Skeletal muscle satellite cell (primary cell): Measurements from ENCODE around the gene HAPLN1. TPM values are rescaled to one million over a fixed set of nuclear protein-coding genes. Genes with fewer than 3 reads are reported as not detected.

Experiments used
- H3K27me3 ChIP-seq: 2 replicates; pipeline ENCODE4 v1.7.0; 2013; ENCODE audit warnings: low read length; ENCODE audit not compliant: control insufficient read depth, insufficient read depth
- H3K36me3 ChIP-seq: 2 replicates; pipeline ENCODE4 v1.7.0; 2013; ENCODE audit warnings: mild to moderate bottlenecking, control low read depth, low read length; ENCODE audit not compliant: insufficient read depth
- H3K4me1 ChIP-seq: 2 replicates; pipeline ENCODE4 v1.7.0; 2013; ENCODE audit warnings: low read length; ENCODE audit not compliant: control insufficient read depth, insufficient read depth
- H3K4me2 ChIP-seq: 2 replicates; pipeline ENCODE4 v1.7.0; 2013; ENCODE audit warnings: mild to moderate bottlenecking, low read length
- H3K4me3 ChIP-seq: 2 replicates; pipeline ENCODE4 v1.7.0; 2013; ENCODE audit warnings: low read length
- H3K9ac ChIP-seq: 2 replicates; pipeline ENCODE4 v1.7.0; 2013; ENCODE audit warnings: mild to moderate bottlenecking, low read depth, low read length, moderate library complexity
- H3K9me3 ChIP-seq: replicated peaks from 2 replicates; pipeline ENCODE4 v1.7.0; 2013; ENCODE audit warnings: mild to moderate bottlenecking, control low read depth, low read length
- small RNA-seq: library from RNA; depleted of rRNA; stranded (forward); fragments of <200 nt; gene quantifications from one replicate; pipeline ENCODE3, GENCODE V24; 2012

Gene HAPLN1

DNA sequence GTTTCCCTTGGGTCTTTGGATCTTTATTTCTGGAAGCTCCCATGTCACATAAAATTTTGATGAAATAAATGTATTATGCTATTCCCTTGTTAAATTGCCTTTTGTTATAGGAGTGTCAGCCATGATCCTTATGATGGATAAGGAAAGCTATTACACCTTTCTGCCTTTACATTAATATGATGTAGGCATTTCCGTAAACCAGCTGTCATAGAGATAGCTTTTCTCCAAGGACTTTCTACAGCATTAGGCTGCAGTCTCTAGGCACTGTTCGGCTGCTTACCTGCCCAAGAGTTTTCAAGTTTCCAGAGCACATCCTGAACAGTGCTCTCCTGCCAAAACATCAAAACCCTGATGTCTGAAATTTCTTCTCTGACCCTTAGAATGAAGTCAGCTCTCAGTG, 87.4 kb downstream of the HAPLN1 start:
- no peak overlapping the region for H3K9ac ChIP-seq
- peaks cover 3% of the 10 kb centered on the region for H3K27me3 ChIP-seq
- no peak overlapping the region for H3K4me3 ChIP-seq
- H3K9me3 ChIP-seq = no peaks in the 10 kb centered on the region
- no peaks in the 10 kb centered on the region for H3K36me3 ChIP-seq
- H3K4me2 ChIP-seq = no peak overlapping the region
- no peaks in the 10 kb centered on the region for H3K4me1 ChIP-seq

DNA sequence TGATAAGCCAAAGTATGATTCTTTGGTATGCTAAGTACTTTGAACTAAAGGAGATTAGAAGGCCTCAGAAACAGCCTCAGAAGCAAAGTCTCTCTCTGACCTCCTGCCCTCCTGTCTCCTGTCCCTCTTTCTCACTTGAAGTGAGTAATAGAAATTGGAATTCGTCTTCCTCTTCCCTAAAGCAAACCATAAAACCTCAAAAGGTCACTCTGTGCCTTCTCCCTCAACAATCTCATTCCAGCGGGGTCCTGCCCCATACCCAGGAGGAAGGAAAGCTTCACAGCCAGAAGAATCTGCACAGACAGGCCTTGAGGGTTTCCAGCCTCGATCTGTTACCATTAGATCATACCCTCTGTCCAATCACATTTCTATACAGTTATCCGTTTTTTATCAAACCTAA, 87.8 kb downstream of the HAPLN1 start:
- no peak overlapping the region for H3K9ac ChIP-seq
- no peak overlapping the region for H3K4me3 ChIP-seq
- no peak overlapping the region for H3K4me2 ChIP-seq
- H3K36me3 ChIP-seq = no peaks in the 10 kb centered on the region
- H3K9me3 ChIP-seq = no peaks in the 10 kb centered on the region
- peaks cover 3% of the 10 kb centered on the region for H3K27me3 ChIP-seq
- no peaks in the 10 kb centered on the region for H3K4me1 ChIP-seq

DNA sequence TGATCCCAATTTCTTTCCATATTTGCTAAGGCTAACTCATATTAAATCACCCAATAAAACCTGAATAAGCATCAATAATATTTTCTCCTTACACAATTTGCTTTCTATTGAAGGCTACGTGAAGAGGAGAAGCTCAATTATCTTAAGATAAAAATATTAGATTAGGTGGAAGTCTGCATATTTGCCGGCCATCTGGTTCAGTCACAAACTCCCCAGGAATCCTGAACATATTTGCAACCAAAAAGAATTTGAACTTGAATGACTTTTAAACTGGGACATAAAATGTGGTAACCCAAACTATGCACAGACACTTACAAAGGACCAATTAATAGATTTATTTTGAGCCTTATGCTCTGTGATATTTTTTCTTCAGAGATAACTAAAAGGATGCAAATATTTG, 92.3 kb downstream of the HAPLN1 start:
- no peak overlapping the region for H3K4me2 ChIP-seq
- no peak overlapping the region for H3K4me3 ChIP-seq
- H3K36me3 ChIP-seq = no peaks in the 10 kb centered on the region
- H3K9me3 ChIP-seq = no peaks in the 10 kb centered on the region
- H3K4me1 ChIP-seq = no peaks in the 10 kb centered on the region
- H3K9ac ChIP-seq = no peak overlapping the region
- H3K27me3 ChIP-seq = peaks cover 5% of the 10 kb centered on the region

DNA sequence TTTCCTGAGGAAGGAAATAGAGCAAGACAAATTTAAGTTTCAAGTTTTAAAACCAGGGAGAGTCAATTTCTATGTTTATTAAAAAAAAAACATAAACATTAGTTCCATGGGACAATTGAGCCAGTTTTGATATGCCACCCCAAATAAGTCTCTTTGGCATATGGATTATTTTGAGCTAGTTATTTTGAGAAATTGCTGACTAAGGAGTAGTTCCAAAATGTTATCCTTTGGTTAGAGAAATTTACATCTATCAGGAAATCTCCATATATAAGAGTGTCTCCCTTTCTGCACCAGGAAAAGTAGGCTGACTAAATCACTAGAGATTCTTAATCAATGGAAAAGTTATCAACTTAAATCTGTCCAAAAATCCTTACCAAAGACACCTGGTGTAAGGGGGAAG, 105.8 kb downstream of the HAPLN1 start:
- no peak overlapping the region for H3K4me3 ChIP-seq
- peaks cover 6% of the 10 kb centered on the region for H3K9me3 ChIP-seq
- no peak overlapping the region for H3K4me2 ChIP-seq
- H3K36me3 ChIP-seq = no peaks in the 10 kb centered on the region
- no peak overlapping the region for H3K9ac ChIP-seq
- H3K4me1 ChIP-seq = no peaks in the 10 kb centered on the region
- H3K27me3 ChIP-seq = peaks cover 12% of the 10 kb centered on the region

DNA sequence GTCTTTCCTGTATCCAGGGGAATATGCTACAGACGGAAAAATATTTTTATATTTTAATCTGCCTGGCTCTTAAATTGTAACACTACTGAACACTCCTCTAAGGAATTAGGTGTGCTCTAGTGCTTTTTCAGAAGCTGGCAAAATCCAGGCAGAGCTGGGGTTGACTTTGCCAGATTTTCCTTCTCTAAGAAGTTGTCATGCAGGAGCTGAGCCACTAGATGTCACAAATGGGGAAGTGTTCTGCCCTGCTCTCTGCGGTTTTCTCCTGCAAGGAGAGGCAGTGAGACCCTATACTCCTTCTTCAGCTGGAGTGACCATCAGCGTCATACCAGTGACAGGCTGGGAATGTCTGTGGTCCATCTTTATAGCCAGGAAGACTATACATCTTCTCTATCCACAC, 112.5 kb downstream of the HAPLN1 start:
- no peaks in the 10 kb centered on the region for H3K4me1 ChIP-seq
- H3K4me2 ChIP-seq = no peak overlapping the region
- H3K36me3 ChIP-seq = no peaks in the 10 kb centered on the region
- H3K9ac ChIP-seq = no peak overlapping the region
- no peak overlapping the region for H3K4me3 ChIP-seq
- no peaks in the 10 kb centered on the region for H3K9me3 ChIP-seq
- peaks cover 7% of the 10 kb centered on the region for H3K27me3 ChIP-seq

DNA sequence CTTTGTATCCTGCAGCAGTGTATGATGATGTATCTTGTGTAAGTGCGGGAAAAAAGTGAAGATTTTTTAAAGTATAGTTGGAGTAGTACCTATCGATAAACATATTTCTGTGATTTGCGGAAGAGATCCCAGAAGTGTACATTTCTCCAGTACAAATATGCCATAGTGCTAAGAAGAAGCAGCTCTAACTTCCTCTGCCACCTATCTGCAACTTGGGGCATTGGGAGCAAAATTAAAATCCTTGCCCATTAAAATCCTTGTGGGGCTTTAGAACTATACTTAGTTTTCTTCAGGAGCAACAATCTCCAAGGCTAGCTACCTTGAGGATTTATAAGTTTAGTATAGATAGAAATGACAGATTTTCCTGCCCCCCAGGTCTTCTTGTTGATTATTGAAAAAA, 125.4 kb downstream of the HAPLN1 start:
- no peaks in the 10 kb centered on the region for H3K9me3 ChIP-seq
- H3K27me3 ChIP-seq = no peaks in the 10 kb centered on the region
- no peaks in the 10 kb centered on the region for H3K36me3 ChIP-seq
- H3K4me1 ChIP-seq = no peaks in the 10 kb centered on the region
- no peak overlapping the region for H3K4me3 ChIP-seq
- no peak overlapping the region for H3K4me2 ChIP-seq
- H3K9ac ChIP-seq = no peak overlapping the region

DNA sequence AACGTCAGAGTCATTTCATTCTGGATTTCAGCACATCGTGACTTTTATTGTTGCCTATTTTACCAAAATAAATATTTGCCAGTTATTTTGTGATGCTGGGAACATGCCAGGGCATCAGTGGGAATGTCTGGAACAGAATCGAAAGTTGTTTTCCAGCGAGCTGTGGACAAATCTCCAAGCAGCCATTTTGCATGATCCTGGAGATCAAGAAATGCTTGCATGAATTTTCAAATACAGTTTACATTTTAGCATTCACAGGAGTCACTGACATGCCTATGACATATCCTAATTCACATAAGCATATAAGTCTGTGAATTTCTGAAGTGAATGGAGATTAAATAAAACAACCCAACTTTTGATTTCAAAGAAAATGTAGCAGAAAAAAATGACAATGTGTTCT, 129.7 kb downstream of the HAPLN1 start:
- Histone ChIP-seq H3K9ac (peak overlapping the region; percentile 52), H3K9me3 (no peaks in the 10 kb centered on the region), H3K36me3 (no peaks in the 10 kb centered on the region), H3K27me3 (no peaks in the 10 kb centered on the region), H3K4me2 (peak overlapping the region; percentile 71), H3K4me3 (peak overlapping the region; percentile 53), H3K4me1 (no peaks in the 10 kb centered on the region)

DNA sequence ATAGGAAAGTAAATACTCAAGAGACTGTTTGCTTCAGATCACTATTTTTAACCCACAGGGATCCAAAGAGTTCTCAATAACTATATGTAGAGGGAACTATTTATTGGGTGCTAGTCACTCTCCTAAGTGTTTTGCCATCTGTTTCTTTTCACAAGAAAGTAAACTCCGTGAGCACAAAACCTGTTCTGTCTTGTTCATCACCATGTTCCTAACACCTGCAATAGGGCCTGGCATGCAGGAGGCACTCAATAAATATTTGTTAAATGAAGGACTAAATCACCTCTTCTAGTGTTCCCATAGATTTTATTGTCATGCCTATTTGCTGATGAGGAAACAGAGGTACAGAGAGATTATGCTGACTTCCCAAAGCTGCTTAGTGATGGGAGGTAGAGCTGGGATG, 130.9 kb downstream of the HAPLN1 start:
- Histone ChIP-seq H3K4me1 (no peaks in the 10 kb centered on the region), H3K27me3 (no peaks in the 10 kb centered on the region), H3K4me3 (no peak overlapping the region), H3K4me2 (no peak overlapping the region), H3K9me3 (no peaks in the 10 kb centered on the region), H3K36me3 (no peaks in the 10 kb centered on the region), H3K9ac (no peak overlapping the region)

Small RNA genes within 50 kb of the gene (small RNA-seq; reads per million reads assigned to genes)
- gene RN7SKP295 (not detected), gene RNU6-620P (0.28 reads per million)
